NCI-H2196 treated with DMSO at 0.1 percent for 48 hours (cell line): ENCODE results near the gene CYSLTR1.
"Not testable (repeated sequence)": the region's sequence is repeated elsewhere in the genome, so short reads cannot be mapped to it uniquely, and the experiment has no call there.

ENCODE experiments used
- DNase-seq: peaks from one replicate; lab custom pipeline; 2025; ENCODE audit not compliant: unreplicated experiment; lab: John Stamatoyannopoulos, UW

The CYSLTR1 gene, protein sequence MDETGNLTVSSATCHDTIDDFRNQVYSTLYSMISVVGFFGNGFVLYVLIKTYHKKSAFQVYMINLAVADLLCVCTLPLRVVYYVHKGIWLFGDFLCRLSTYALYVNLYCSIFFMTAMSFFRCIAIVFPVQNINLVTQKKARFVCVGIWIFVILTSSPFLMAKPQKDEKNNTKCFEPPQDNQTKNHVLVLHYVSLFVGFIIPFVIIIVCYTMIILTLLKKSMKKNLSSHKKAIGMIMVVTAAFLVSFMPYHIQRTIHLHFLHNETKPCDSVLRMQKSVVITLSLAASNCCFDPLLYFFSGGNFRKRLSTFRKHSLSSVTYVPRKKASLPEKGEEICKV

DNA sequence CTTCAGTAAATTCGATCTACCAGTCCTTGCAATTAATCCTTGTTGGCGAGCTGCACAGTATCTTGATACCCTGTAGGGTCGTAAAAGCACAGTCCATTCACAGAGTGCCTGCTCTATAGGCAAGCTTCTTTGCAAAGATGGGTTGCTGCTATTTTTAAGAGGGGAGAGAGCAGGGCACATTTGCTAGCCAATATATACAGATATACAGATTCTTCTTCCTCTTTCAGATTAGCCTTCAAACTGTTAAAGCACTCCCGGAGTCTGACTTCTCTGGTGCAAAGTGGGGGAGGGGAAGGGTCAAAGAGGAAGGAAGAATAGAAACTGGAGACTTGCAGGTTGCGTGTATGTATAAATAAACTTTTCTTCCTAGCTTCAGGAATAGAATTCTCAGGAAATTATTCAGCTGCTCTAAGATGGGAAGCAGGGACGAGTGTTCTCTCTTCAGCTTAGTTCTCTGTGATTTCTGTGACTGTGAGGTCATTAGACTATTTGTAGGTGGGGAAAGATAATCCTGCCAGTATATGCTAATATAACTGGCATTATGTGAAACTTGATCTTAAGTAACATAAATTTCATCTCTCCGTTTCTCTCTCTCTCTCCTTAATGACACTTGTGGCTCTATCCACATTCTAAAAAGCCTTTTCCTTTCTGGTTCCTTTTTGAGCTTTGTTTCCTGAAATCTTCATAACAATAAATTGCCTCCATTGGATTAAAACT lies at the start of gene CYSLTR1:
Gene CYSLTR1 (minus strand): TSS at position 242 of the 717 bp plus-strand sequence. CDS start 53,865 bp downstream, outside the sequence.
- no peak for DNase-seq

DNA sequence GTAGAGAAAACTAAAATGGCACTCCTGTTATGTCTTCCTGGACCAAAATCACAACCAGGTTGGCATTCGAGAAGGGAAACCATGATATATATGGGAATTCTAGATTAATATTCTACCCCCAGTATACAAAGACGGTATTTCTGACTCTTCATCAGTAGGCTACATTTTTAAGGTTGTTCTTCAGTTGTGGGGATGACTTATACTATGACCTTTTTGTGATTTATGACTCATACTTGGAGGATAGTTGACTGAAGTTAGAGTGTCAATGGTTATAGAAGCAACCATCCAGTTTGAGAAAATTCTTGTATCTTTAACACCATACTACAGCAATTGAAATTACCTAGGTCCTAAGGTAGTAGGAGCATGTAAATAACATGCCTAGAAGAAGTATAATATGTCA lies 49.8 kb upstream of the CYSLTR1 start:
- DNase-seq: no peak

DNA sequence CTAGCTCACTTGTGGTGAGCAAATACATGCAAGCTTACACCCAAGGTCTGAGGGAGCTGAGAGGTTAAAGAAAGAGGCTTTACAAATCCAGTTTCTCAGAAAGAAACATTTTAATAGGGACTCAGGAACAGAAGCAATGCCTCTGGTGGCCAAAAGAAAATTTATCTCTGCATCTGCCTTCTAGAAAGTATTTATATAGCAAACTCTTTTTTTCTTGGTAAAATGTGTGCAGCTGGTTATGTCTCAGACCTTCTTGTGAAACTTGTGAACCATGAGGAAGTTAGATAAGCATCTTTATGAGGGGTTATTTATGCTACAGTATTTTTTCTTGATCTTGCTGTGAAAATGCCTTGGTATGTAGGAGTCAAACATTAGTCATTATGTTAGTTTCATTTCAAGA lies 48.5 kb upstream of the CYSLTR1 start:
- DNase-seq: no peak

DNA sequence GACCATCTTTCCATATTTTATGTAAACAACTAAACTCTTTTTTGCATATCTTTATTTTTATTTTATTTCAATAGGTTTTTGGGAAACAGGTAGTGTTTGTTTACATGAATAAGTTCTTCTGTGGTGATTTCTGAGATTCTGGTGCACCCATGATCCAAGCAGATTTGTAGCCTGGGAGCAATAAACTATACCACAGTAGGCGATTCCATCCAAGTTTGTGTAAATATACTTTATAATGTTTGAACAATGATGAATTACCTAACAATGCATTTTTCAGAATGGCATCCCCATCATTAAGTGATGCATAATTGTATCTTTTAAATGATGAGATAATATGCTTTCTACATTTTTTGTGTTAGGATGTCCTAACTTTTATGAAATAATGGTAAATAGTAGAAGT lies 39.2 kb upstream of the CYSLTR1 start:
- no peak for DNase-seq

DNA sequence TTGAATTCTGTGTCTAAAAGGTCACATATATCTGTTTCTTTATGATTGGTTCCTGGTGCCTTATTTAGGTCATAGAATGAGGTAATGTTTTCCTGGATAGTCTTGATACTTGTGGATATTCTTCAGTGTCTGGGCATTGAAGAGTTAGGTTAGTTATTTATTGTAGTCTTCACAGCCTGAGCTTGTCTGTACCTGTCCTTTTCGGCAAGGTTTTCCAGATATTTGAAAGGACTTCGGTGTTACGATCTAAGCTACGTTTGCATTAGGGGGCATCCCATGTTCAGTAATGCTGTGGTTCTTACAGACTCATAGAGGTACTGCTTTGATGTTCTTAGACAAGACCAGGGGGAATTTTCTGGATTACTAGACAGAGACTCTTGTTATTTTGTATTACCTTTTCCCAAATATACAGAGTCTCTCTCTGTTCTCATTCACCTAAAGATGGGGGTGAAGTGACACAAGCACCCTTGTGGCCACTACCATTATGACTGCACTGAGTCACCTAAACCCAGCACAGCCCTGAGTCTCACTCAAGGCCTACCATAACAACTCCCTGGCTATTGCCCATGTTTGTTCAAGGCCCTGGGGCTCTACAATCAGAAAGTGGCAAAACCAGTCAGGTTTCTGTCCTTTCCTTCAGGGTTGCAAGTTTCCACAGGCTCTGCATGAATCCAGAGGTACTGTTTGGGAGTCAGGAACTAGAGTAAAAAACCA lies 30.1 kb upstream of the CYSLTR1 start:
- no peak for DNase-seq

DNA sequence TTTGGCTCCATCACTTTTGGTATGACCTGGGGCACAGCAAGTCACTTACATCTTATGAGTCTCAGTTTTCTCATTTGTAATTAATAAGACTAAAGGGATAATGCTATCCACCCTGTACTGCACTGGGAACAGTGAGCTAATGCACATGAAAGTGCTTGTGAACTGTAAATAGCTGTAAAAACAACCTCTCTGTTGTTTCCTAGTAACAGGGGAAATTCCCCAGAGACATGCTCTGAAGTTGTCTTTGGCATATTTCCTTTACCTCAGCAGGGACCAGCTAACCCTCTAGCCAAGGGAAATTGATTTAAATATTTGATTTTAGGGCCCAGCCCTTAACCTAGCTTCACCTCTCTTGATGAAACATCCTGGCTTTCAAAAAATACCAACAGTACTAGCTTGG lies 6.1 kb upstream of the CYSLTR1 start:
- DNase-seq: no peak

DNA sequence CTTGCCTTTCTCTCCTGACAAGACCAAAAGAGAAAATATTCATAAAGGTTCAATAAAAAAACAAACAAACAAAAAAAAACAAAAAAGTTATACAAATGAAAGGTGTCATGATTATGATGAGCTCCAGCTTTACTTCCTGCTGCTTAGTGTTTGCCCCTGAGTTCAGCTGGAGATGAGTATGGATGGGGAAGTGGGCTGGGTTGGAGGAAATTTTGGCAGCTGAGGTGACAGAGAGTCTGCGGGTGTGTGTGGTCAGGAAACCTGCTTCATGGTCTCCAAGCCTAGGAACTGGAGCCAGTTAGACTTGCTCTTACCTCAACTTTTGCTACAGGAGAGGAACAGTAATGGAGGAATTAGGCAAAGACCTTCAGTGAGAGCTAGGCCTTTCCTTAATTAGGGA lies 4.3 kb upstream of the CYSLTR1 start:
- no peak for DNase-seq

DNA sequence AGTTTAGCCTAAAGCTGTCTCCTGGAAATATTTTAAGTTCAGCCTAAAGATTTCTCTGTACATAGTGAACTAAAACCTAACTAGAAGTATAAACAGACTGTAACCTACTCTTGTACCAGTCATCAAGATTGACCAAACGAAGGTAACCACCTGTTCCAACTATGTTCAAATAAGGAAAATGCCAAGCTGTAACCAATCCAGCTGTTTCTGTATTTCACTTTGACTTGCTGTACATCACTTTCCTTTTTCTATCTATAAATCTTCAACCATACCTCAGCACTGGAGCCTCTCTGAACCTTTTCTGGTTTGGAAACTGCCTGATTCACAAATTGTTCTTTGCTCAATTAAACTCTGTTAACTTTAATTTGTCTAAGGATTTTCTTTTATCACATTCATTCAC lies 3.1 kb upstream of the CYSLTR1 start:
- no peak for DNase-seq

DNA sequence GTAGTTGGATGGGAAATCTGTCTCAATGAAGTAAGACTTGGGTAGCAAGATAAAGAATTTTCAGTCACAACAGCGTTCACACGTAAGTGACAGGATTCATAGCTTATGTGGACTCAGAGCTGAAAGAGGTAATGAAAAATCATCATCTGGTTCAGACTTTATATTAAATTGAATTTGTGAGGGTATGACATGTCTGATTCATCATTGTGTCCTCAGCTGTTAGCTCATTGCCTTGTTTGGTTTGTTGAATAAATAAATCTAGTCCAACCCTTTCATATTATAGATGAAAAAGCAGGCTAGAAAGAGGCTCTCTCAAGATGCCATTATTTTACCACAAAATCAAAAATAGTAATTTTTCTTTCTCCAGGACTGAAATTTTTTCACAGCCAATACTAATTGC lies 2.7 kb upstream of the CYSLTR1 start:
- no peak for DNase-seq

DNA sequence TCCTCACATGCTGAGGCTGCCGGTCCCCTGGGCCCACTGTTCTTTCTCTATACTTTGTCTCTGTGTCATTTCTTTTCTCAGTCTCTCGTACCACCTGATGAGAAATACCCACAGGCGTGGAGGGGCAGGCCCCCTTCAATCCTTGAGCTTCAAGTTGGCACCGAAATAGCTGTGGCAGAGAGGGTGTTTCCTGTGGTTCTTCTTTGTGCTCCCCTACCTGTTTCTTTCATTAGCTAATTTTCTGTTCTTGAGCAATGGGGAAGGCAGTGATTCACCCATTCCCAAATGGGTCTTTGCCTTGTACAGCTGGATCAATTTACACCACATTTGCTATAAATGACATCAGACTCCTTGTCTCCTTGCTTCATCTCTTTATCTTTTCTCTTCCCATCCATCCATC lies 2.1 kb upstream of the CYSLTR1 start:
- no peak for DNase-seq

DNA sequence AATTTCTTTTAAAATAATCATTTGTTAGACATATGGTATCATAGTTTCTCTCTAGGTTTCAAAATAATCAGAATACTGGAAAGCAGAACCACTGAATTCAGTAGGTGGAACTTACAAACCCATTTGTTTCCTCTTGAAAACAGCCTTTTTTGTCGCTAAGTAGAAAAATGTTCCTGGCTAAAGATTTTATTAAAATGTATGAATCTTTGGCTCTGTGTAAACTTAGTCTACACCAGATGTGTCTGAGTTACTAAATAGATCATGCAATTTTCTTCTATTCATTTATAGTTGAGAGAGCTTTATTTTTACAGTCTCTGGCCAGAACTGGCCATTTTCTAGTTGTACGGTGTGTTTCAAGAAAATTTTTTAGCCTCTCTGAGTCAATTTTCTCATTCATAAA lies 1.0 kb downstream of the CYSLTR1 start:
- DNase-seq: no peak

DNA sequence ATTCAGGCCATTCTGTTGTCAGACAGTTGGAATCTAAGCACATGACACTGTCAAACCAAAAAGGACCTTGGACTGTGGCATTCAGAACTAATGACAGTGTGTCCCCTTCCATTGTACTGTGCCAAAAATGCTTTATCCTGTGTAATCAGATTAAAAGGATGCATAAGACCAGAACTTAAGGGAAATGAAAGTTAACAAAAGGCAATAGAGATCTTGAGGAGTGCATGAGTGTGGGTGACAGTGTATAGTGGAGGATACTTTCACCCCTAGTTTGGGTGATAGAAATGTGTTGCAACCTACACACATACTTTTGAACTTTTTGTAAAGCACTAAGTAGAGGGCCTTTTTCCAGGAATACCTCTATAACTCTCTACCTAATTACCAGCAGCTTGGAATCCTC lies 4.5 kb downstream of the CYSLTR1 start:
- DNase-seq: no peak

DNA sequence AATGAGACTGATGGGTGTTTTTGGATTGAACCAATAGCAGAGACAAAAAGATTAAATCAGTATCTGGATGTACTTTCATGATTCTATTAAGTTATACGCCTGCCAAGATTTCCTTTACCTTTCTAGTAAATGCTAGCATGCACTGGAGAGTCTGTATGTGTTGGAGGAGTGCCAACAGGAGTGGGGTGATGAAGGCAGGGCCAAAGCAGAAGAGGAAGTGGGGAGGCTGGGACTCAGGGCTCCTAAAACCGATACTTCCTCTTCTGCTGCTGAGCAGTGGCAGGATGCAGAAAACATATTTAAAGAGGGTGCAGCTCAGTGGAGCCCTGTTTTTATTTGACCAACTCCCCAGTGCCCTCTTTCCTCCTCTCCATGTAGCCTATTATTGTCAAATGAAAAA lies 5.6 kb downstream of the CYSLTR1 start:
- no peak for DNase-seq

DNA sequence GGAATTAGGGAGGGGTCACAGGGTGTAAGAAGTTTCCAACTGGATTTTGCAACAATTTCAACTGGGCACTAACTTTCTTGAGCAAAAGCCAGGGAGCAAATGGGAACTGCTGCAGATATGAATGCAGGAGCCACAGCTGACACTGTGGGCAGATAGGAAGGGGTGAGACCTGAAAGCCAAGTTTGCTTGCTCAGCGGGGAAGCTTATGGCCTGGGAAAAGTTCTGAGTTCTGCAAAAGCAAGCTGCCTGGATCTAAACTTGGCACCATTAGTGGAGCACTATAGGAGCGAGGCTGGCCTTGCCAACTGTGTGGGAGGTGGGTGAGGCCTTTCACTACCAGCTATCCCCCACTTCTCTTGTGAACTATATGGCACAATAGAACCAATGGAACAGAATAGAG lies 11.1 kb downstream of the CYSLTR1 start:
- DNase-seq: no peak

DNA sequence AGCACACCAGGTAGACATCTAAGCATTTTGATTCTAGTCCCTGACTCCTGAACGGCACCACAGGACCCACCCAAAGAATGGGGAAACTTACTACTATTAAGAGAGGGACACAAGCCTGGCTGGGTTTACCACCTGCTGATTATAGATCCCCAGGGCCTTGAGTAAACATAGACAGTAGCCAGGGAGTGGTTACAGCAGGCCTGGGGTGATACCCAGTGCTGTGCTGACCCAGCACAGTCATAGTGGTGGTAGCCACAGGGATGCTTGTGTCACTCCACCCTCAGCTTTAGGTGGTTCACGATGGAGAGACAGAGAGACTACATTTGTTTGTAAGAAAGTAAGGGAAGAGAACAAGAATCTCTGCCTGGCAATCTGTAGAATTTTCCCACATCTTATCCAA lies 11.7 kb downstream of the CYSLTR1 start:
- DNase-seq: no peak

DNA sequence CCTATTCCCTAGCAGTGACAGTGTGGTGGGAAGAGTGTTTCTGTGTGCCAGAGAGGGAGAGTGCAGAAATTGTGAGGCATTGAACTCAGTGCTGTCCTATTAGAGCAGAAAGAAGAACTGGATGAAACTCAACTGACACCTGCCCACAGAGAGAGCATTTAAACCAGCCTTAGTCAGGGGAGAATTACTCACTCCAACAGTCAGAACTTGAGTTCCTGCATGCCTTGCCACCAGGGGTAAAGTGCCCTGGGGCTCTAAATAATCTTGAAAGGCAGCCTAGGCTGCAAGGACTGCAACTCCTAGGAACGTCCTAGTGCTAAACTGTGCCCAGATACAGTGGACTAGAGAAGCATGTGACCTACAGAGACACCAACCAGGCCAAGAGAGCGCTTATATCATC lies 12.8 kb downstream of the CYSLTR1 start:
- DNase-seq: no peak

DNA sequence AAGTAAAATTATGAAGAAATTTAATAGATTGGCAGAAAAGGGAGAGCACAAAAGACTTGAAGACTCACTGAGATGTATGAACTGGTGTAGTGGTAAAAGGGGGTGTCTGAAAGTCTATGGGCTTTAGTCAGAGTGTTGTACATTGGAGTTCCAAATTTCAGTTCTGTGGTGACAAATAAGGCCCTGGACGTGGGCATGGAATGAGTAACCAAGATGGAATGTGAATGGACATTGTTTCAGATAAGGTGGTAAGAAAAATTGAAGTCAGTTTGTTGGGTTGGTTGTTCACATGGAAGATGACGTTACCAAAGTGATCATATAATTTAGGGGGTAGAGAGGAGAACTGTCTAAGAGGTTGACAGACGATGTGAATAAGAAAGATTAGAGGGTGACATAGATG lies 13.9 kb downstream of the CYSLTR1 start:
- no peak for DNase-seq

DNA sequence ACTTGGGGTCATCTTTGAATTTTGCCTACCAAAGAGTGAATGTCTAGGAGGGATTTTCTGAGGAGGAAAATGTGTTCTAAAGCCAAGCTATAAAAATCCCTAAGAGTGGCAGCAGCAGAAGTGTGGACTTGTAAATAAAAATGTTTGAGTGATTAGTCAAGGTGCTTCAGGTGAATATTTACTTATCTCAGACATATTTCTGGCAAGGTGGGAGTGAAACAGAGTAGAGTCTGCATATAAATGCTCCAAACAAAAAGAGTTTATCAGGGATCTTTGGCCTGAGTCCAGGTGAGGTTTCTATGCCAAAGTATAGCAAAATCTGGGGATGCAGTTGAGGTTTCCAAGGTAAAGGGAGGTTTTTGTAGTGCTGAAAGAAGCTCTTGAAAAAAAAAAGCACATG lies 19.7 kb downstream of the CYSLTR1 start:
- DNase-seq: no peak

DNA sequence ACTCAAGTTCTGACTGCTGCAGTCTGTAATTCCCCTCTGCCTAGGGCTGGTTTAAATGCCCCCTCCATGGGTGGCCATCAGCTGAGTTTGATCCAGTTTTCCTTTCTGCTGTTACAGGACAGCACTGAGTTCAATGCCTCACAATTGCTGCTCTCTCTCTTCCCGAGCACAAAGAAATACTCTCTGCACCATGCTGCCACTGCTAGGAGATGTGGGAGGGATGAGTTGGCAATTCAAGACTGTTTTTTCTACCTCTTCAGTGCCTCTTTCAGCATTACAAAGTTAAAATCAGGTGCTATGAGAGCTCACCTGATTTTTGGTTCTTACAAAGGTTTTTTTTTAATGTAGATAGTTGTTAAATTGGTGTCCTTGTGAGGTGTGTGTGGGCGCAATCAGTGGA lies 24.3 kb downstream of the CYSLTR1 start:
- DNase-seq: no peak

DNA sequence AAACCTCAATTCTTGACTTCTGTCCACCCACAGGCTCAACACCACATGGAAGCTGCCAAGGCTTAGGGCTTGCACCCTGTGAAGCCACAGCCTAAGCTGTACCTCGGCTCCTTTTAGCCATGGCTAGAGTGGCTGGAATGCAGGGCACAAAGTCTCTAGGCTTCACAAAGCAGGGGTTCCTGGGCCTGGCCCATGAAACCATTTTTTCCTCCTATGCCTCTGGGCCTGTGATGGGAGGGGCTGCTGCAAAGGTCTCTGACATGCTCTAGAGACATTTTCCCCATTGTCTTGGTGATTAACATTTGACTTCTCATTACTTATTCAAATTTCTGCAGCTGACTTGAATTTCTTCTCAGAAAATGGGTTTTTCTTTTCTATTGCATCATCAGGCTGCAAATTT lies 26.5 kb downstream of the CYSLTR1 start:
- not testable (repeated sequence) for DNase-seq

DNA sequence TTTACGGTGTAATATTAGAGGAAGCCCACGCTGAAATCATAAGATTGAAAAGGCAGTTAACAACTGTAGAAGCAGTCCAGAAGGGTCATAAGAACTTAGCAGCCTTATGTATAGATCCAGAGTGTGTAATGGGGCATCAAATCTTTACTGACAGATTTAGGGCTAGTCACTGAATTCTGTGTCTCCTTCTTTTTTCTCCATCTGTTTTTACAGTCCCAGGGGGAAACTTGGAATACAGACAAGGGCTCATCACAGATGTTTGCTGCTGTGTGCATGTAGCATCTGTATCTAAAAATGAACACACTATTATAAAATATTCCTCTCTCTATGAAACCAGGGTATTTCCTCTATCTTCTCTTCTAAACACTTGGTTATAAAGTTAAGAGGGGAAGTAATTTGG lies 43.9 kb downstream of the CYSLTR1 start:
- no peak for DNase-seq

DNA sequence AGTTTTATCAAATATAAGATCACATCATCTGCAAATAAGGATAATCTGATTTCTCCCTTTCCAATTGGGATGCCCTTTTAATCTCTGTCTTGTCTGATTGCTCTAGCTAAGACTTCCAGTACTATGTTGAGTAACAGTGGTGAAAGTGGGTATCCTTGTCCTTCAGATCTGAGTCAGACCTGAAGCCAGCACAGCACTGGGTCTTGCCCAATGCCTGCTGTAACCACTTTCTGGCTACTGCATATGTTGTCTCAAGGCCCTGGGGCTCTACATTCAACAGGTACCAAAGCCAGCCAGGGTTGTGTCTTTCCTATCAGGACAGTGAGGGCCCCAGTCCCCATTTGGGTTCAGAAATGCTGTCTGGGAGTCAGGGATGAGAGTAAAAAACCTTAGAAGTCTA lies 90.3 kb downstream of the CYSLTR1 start:
- no peak for DNase-seq
